Activated CD4-positive, alpha-beta memory T cell treated with anti-CD3 and anti-CD28 coated beads, Interleukin-2, amount 10 ng/mL, durations not matched to agents 7 days and 5 days (primary cell): ENCODE measurements around the gene SIPA1L3. TPM values are rescaled to one million over a fixed set of nuclear protein-coding genes. Genes with fewer than 3 reads are reported as not detected.

Experiments used
- CTCF ChIA-PET: fragments of 350-600 bp; sonication (Branson Sonifier 250); formaldehyde crosslinking; loops from one replicate; lab custom pipeline; 2021; ENCODE audit warnings: antibody characterized with exemption, inconsistent platforms; lab: Charles Lee
- POLR2A ChIA-PET: fragments of 350-600 bp; sonication (Branson Sonifier 250); formaldehyde crosslinking; loops from one replicate; lab custom pipeline; 2021; ENCODE audit warnings: antibody characterized with exemption; lab: Charles Lee
- DNase-seq: peaks from one replicate; pipeline ENCODE4 v3.0.0-alpha.2; 2020
- H3K27ac Mint-ChIP-seq: one replicate; pipeline ENCODE4 v1.8.0; 2021; ENCODE audit warnings: mild to moderate bottlenecking, mixed read lengths
- H3K27me3 Mint-ChIP-seq: one replicate; pipeline ENCODE4 v1.8.0; 2021; ENCODE audit warnings: mixed read lengths
- H3K36me3 Mint-ChIP-seq: one replicate; pipeline ENCODE4 v1.8.0; 2021; ENCODE audit warnings: low read depth, mixed read lengths
- H3K4me1 Mint-ChIP-seq: one replicate; pipeline ENCODE4 v1.8.0; 2021; ENCODE audit warnings: mixed read lengths
- H3K4me3 Mint-ChIP-seq: one replicate; pipeline ENCODE4 v1.8.0; 2021; ENCODE audit warnings: mild to moderate bottlenecking, mixed read lengths
- H3K9me3 Mint-ChIP-seq: one replicate; pipeline ENCODE4 v1.8.0; 2021; ENCODE audit warnings: mixed read lengths
- total RNA-seq, 2 experiments: library from RNA; stranded (reverse); gene quantifications; one replicate each; pipeline ENCODE4 v1.2.3, GENCODE V29; 2021

Gene SIPA1L3
- total RNA-seq, 2 experiments from 2014 or later: 13.6 to 15.2 TPM

DNA sequence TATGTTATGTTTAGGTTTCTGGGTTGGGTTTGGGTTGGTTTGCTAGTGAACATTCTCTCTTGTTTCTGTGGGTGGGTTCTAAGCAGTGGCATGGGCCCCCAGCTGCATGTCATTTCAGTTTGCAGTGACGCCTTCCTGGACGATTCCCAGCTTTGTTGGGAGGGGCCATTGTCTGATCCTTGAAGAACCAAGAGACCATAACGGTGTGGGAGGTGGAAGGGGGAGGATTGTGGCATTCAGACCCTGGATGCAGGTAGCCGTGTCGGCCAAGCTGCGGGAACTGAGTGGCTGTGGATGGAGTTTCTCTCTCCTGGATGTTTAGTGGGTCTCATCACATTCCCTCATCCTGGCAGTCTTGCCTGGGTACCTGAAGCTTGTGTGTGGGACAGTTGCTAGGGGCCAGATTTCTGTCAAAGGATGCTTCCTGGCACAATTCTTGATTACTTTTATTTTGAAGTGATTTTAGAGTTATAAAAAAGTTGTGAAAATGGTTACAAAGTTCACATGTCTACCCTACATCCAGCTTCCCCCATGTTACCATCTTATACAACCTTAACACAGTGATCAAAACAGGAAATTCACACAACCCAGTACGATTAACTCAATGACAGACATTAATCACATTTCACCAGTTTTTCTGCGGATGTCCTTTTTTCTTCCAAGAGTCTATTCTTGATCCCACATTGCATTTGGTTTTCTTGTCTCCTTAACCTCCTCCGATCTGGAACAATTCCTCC, 123.8 kb downstream of the SIPA1L3 start:
- H3K27me3 Mint-ChIP-seq: no peaks in the 10 kb centered on the region
- no peak overlapping the region for H3K4me3 Mint-ChIP-seq
- H3K4me1 Mint-ChIP-seq: no peaks in the 10 kb centered on the region
- H3K9me3 Mint-ChIP-seq: peaks cover 1% of the 10 kb centered on the region
- CTCF ChIA-PET: no interaction called here
- POLR2A ChIA-PET: no interaction called here
- no peaks in the 10 kb centered on the region for H3K36me3 Mint-ChIP-seq
- no peak for DNase-seq
- no peak overlapping the region for H3K27ac Mint-ChIP-seq

DNA sequence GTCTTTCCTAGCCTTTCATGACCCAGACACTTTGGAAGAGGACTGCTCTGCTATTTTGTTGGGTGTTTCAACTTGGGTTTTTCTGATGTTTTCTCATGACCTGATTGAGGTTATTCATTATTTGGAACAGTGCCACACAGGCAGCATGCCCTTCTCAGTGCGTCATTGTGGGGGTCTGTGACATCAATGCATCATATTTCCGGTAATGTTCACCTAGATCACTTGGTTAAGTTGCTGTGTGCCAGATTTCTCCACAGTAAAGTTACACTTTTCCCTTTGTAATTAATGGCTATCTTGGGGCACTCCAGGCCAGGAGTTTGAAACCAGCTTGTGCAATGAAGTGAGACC, 124.4 kb downstream of the SIPA1L3 start:
- H3K27me3 Mint-ChIP-seq: no peaks in the 10 kb centered on the region
- peaks cover 1% of the 10 kb centered on the region for H3K9me3 Mint-ChIP-seq
- no peak overlapping the region for H3K4me3 Mint-ChIP-seq
- H3K4me1 Mint-ChIP-seq: no peaks in the 10 kb centered on the region
- no peaks in the 10 kb centered on the region for H3K36me3 Mint-ChIP-seq
- H3K27ac Mint-ChIP-seq: no peak overlapping the region
- no peak for DNase-seq
- POLR2A ChIA-PET: no interaction called here
- CTCF ChIA-PET: no interaction called here

DNA sequence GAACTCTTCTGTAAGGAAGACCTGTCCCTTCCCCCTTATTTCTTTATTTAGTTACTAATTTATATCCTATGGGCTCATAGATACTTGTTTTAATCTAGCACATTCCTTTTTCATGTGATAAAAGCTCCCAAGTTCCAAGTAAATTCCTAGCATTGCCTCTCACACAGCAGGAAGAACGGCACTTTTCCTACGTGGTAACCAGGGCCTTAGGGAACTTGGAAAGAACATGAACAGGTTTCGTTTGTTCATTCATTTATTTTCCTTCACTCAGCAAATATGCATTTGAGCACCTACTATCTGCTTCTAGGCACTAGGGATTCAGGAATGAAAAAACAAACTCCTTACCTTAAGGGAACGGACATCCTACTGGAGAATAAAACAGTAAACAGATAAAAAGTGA, 125.1 kb downstream of the SIPA1L3 start:
- ChIA-PET CTCF (no interaction called here), POLR2A (no interaction called here)
- Mint-ChIP-seq H3K4me3 (no peak overlapping the region), H3K36me3 (no peaks in the 10 kb centered on the region), H3K4me1 (no peaks in the 10 kb centered on the region), H3K9me3 (peaks cover 1% of the 10 kb centered on the region), H3K27me3 (no peaks in the 10 kb centered on the region), H3K27ac (no peak overlapping the region)
- DNase-seq: no peak

DNA sequence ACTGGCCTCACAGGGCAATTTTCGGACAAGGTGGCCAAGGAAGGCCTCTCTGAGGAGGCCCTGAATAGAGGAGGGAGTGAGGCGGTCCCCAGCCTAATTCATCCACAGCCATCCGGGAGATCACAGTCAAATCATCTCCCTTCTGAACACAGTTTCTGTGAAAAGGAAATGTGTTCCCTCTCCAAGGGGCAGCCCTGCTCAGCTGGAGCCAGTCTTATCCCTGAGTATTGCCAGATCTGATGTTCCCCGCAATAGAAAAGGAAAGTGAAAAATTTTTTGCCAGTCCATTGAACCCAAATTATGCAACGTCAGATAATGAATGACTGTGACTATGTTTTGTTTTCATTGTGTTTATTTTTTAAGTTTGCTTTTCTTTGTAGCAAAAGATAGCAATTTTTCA, 125.9 kb downstream of the SIPA1L3 start:
- Mint-ChIP-seq H3K27me3 (no peaks in the 10 kb centered on the region), H3K36me3 (no peaks in the 10 kb centered on the region), H3K9me3 (peaks cover 1% of the 10 kb centered on the region), H3K4me1 (no peaks in the 10 kb centered on the region), H3K27ac (no peak overlapping the region), H3K4me3 (no peak overlapping the region)
- ChIA-PET POLR2A (no interaction called here), CTCF (no interaction called here)
- no peak for DNase-seq

DNA sequence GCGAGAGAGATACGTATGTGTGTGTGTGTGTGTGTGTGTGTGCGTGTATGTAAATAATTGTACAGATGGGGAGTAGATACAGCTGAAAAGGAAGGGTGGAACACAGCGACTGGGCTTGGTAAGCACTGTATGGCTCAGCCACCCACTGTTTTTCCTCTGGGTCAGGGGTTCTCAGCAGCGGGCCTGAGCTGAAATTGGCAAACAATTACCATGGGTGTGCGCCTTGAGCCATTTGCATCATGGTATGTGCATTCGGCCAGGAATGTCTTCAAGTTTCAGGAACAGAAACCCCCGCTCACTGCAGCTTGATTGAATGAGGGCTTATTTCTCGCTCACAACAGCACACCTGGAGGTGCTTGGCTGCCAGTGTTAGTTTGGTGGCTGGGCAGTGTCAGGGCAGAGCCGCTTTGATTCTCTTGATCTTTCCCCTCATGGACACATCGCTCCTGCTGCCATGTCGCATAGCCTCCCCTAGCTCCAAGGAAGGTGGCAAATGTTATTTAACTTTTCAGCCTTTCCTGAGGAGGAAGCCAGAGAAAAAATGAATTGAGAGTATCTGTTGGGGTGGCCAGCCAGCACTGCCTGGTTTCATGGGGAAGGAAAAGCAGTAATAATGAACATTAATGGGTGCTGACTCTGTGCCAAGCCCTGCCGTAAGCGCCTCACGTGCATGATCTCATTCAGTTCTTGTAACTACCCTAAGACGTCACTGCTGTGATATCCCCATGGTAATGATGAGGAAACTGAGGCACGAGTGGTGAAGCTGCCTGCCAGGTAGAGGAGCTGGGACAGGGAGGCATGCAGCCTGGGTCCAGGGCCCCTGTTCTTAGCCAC, 126.9 kb downstream of the SIPA1L3 start:
- Mint-ChIP-seq H3K9me3 (no peaks in the 10 kb centered on the region), H3K4me1 (no peaks in the 10 kb centered on the region), H3K36me3 (no peaks in the 10 kb centered on the region), H3K4me3 (no peak overlapping the region), H3K27me3 (no peaks in the 10 kb centered on the region), H3K27ac (no peak overlapping the region)
- CTCF ChIA-PET: interaction anchor here (0.6 kb wide), 1 partner anchor 132 kb away, joined by 3 read pairs; no protein-coding TSS in a partner anchor
- POLR2A ChIA-PET: no interaction called here
- no peak for DNase-seq

DNA sequence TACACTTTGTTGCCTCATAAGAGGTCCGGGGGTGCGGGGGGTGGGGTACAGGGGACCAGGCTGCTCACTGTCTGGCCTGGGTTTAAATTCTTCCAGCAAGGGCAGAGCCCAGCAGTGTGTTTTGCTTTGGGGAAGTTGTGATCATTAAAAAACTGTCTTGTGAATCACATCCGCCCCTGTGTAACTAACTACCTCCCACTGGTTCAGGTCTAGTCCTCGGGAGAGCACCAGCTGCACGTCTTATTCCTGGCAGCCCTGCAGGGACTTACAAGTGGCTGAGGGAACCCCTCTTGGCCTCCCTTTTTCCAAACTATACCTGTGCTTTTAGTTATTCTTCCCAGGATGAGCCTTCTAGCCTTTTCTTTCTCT, 127.5 kb downstream of the SIPA1L3 start:
- H3K27ac Mint-ChIP-seq: no peak overlapping the region
- ChIA-PET POLR2A (no interaction called here), CTCF (interaction anchor here (0.6 kb wide), 1 partner anchor 132 kb away, joined by 3 read pairs; no protein-coding TSS in a partner anchor)
- H3K4me3 Mint-ChIP-seq: no peak overlapping the region
- H3K9me3 Mint-ChIP-seq: no peaks in the 10 kb centered on the region
- no peaks in the 10 kb centered on the region for H3K36me3 Mint-ChIP-seq
- DNase-seq: no peak
- H3K27me3 Mint-ChIP-seq: no peaks in the 10 kb centered on the region
- no peaks in the 10 kb centered on the region for H3K4me1 Mint-ChIP-seq

DNA sequence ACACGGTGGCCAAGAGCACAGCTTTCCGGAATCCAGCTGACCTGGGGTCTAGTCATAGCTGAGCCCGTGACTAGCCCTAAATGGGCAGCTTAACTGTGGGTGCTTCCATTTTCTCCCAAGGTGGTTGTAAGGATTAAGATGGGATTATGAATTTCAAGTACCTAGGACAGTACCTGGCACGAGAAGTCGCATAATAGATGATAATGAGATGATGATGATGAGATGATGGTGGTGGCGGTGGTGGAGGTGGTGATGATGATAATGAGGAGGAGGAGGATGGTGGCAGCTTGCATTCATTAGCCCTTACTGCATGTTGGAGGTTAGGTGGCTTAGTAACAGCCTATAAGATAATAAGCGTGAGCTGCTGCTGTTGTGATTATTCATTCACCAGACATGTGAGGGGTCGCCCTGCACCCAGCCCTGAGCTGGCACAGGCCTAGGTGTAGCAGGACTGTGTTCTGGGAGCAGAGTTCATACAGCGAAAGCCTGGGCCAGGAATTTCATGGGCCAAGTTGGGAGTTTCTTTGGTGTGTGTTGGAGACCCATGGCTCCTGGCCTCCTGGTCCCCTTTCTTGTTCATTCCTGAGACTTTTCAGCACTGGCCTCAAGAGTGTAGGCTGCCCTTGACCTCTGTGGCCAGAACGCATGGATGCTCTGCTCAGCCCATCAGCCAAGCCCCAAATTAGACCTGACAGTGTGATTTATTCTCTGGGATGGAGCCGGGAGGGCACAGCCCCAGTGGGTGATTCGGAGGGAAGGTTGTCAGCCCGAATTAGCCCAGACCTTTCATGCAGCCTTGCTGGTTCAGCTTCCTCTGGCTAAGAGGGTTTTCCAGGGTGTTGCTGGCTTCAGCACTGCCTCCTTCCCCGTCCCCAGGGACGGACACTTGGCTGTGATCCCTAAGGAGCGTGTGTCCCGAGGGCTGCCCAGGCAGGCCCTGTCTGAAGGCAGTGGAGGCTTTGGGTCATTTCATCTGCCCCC, 128.8 kb downstream of the SIPA1L3 start:
- CTCF ChIA-PET: no interaction called here
- H3K27ac Mint-ChIP-seq: no peak overlapping the region

DNA sequence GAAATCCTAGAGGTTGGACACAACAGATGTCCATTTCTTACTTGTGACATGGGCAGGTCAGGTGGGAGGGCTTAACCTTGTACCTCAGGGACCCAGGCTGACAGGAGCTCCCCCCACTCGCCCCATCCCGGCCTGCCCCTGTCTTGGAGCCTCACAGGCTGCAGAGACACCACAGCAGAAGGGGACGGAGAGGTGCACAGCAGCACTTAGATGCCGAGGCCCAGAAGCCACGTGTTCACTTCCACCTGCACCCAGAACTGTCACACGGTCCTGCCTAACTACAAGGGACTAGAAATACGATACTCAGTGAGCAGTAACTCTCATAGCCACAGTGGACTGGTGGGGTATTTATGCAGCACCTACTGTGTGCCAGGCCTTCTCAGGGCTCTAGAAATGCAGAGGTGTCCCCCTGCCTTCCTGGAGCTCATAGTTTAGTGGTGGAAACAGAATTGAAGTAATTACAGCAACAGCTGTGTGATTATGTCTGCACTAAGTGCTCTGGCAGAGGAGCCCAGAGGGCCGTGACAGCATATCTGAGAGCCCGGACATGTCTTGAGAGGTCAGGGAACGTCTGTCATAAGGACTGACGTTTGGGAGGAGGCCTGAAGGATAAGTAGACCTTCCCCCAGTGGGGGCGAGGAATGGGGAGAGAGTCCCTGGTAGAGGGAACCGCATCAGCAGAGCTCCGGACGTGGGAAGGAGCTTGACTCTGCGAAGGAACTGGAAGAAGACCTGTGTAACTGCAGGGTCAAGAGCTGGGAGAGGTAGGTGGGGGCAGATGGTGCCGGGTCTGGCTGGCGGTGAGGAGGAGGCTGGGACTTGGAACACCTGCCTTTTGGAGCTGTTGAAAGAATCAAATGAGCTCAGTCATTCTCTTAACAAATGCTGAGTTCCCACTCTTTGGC, 130.0 kb downstream of the SIPA1L3 start:
- ChIA-PET CTCF (no interaction called here), POLR2A (no interaction called here)
- no peak overlapping the region for H3K27ac Mint-ChIP-seq
- DNase-seq: no peak
- H3K36me3 Mint-ChIP-seq: no peaks in the 10 kb centered on the region
- no peaks in the 10 kb centered on the region for H3K4me1 Mint-ChIP-seq
- H3K27me3 Mint-ChIP-seq: no peaks in the 10 kb centered on the region
- no peak overlapping the region for H3K4me3 Mint-ChIP-seq
- H3K9me3 Mint-ChIP-seq: peaks cover 2% of the 10 kb centered on the region

More for the DNA sequence above, 128.8 kb downstream of the SIPA1L3 start:
- no peaks in the 10 kb centered on the region for H3K4me1 Mint-ChIP-seq
- H3K27me3 Mint-ChIP-seq: no peaks in the 10 kb centered on the region
- no peaks in the 10 kb centered on the region for H3K36me3 Mint-ChIP-seq
- H3K4me3 Mint-ChIP-seq: no peak overlapping the region
- H3K9me3 Mint-ChIP-seq: no peaks in the 10 kb centered on the region
- no peak for DNase-seq
- POLR2A ChIA-PET: no interaction called here

DNA sequence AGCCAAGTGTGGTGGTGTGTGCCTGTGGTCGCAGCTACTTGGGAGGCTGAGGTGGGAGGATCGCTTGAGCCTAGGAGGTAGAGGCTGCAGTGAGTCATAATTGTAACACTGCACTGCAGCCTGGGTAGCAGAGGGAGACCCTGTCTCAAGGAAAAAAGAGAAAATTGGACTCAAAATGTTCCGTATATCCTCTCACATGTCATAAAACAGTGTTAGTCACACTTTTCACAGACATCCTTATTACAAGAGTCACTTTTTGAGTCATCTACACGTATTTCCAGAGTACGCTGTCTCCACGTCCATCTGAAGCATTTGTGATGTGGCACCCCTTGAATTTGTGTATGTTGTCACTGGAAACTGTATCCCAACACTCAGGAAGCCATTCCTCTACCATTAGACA, 133.0 kb downstream of the SIPA1L3 start:
- H3K36me3 Mint-ChIP-seq: no peaks in the 10 kb centered on the region
- peaks cover 3% of the 10 kb centered on the region for H3K9me3 Mint-ChIP-seq
- no peaks in the 10 kb centered on the region for H3K27me3 Mint-ChIP-seq
- ChIA-PET POLR2A (no interaction called here), CTCF (no interaction called here)
- H3K27ac Mint-ChIP-seq: no peak overlapping the region
- no peak for DNase-seq
- H3K4me3 Mint-ChIP-seq: no peak overlapping the region
- H3K4me1 Mint-ChIP-seq: no peaks in the 10 kb centered on the region

DNA sequence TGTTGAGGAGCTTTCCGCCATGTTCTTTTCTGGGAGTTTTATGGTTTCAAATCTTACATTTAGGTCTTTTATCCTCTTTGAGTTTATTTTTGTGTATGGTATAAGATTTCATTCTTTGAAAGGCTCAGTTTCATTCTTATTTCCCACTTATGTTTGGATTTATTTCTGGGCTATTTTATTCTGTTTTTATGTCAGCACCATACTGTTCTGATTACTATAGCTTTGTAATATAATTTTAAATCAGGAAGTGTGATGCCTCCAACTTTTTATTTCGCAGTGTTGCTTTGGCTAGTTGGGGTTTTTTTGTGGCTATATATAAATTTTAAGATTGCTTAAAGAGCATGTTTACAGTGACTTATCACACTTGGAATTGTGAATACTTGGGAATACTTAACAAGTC, 135.1 kb downstream of the SIPA1L3 start:
- H3K27me3 Mint-ChIP-seq: no peaks in the 10 kb centered on the region
- ChIA-PET CTCF (interaction anchor here (1.1 to 1.3 kb wide), 3 partner anchors 52 to 201 kb away, joined by 3 to 4 read pairs (median 3); no protein-coding TSS in a partner anchor), POLR2A (no interaction called here)
- peaks cover 7% of the 10 kb centered on the region for H3K4me1 Mint-ChIP-seq
- H3K36me3 Mint-ChIP-seq: no peaks in the 10 kb centered on the region
- H3K9me3 Mint-ChIP-seq: peaks cover 3% of the 10 kb centered on the region
- no peak for DNase-seq
- H3K27ac Mint-ChIP-seq: no peak overlapping the region
- no peak overlapping the region for H3K4me3 Mint-ChIP-seq

DNA sequence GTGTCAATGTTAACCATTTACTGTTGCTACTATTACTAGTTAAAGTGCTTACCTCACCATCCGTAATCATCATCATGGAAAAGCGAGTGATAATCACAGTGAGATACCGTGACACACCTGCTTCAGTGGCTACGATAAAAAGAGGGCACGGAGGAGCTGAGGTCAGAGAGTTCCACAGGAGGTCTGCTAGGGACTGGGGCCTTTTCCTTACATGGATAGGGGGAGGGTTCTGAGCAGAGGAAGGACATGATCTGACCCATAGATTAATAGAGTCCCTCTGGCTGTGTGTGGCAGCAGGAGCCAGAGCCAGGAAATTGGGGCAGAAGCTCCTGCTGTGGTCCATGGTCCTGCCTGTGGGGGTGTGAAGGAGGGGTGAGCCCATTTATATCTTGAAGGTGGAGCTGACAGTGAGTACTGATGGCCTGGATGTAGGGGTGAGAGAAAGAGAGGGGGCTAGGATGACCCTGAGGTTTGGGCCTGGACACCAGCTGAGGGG, 136.7 kb downstream of the SIPA1L3 start:
- Mint-ChIP-seq H3K9me3 (peaks cover 3% of the 10 kb centered on the region), H3K27me3 (no peaks in the 10 kb centered on the region), H3K36me3 (no peaks in the 10 kb centered on the region), H3K4me1 (peaks cover 23% of the 10 kb centered on the region), H3K4me3 (no peak overlapping the region), H3K27ac (no peak overlapping the region)
- no peak for DNase-seq
- ChIA-PET POLR2A (no interaction called here), CTCF (interaction anchor here (1.2 kb wide), 1 partner anchor 98 kb away, joined by 3 read pairs; no protein-coding TSS in a partner anchor)
